GM23338 (cell line): ENCODE results near the gene PRRT1. TPM values are rescaled to one million over a fixed set of nuclear protein-coding genes. Genes with fewer than 3 reads are reported as not detected.

Source experiments
- ATAC-seq: fragments of 200-7000 bp; cut with Tn5 transposase; 3 replicates; pipeline ENCODE4 v1.9.1; 2020
- DNase-seq: peaks from one replicate; pipeline ENCODE4 v3.0.0-alpha.2; 2015; ENCODE audit warnings: low spot score
- H2AFZ ChIP-seq: fragments of 200-600 bp; sonication (generic); 2 replicates; pipeline ENCODE4 v1.8.0; 2016; ENCODE audit warnings: antibody characterized with exemption, mild to moderate bottlenecking, moderate library complexity
- H3F3A ChIP-seq: fragments of 200-600 bp; sonication (generic); replicated peaks from 2 replicates; pipeline ENCODE4 v1.8.0; 2017; ENCODE audit warnings: antibody characterized with exemption, mixed run types, low read depth
- H3K27ac ChIP-seq: fragments of 200-600 bp; sonication (generic); 2 replicates; pipeline ENCODE4 v1.6.1; 2016; ENCODE audit warnings: low read depth
- H3K27me3 ChIP-seq: fragments of 200-600 bp; sonication (generic); 2 replicates; pipeline ENCODE4 v1.8.0; 2016; ENCODE audit warnings: mild to moderate bottlenecking, mixed run types, moderate library complexity; ENCODE audit not compliant: insufficient read depth
- H3K36me3 ChIP-seq: fragments of 200-600 bp; sonication (generic); 2 replicates; pipeline ENCODE4 v1.8.0; 2016; ENCODE audit warnings: mild to moderate bottlenecking; ENCODE audit not compliant: insufficient read depth
- H3K4me1 ChIP-seq: fragments of 200-600 bp; sonication (generic); 2 replicates; pipeline ENCODE4 v1.8.0; 2016; ENCODE audit warnings: mild to moderate bottlenecking, moderate library complexity; ENCODE audit not compliant: insufficient read depth
- H3K4me2 ChIP-seq: fragments of 200-600 bp; sonication (generic); 2 replicates; pipeline ENCODE4 v1.7.1; 2017; ENCODE audit warnings: mixed run types
- H3K4me3 ChIP-seq: fragments of 200-600 bp; sonication (generic); 2 replicates; pipeline ENCODE4 v1.6.1; 2016; ENCODE audit warnings: mixed run types
- H3K79me2 ChIP-seq: fragments of 200-600 bp; sonication (generic); replicated peaks from 2 replicates; pipeline ENCODE4 v1.8.0; 2017; ENCODE audit warnings: mild to moderate bottlenecking; ENCODE audit not compliant: insufficient read depth
- H3K9me2 ChIP-seq: fragments of 200-600 bp; sonication (generic); 2 replicates; pipeline ENCODE4 v1.8.0; 2017; ENCODE audit not compliant: insufficient read depth
- H4K20me1 ChIP-seq: fragments of 200-600 bp; sonication (generic); replicated peaks from 2 replicates; pipeline ENCODE4 v1.8.0; 2017; ENCODE audit warnings: mild to moderate bottlenecking; ENCODE audit not compliant: insufficient read depth
- H3K27ac Mint-ChIP-seq: 2 replicates; pipeline ENCODE4 v1.8.0; 2020; ENCODE audit warnings: inconsistent platforms, mild to moderate bottlenecking, moderate library complexity, mixed read lengths
- H3K27me3 Mint-ChIP-seq: 3 replicates; pipeline ENCODE4 v1.8.0; 2022; ENCODE audit warnings: low read depth, mild to moderate bottlenecking, moderate library complexity, mixed read lengths, inconsistent platforms; ENCODE audit not compliant: insufficient read depth, poor library complexity
- H3K36me3 Mint-ChIP-seq: 3 replicates; pipeline ENCODE4 v1.8.0; 2021; ENCODE audit warnings: low read depth, mild to moderate bottlenecking, inconsistent platforms, moderate library complexity, mixed read lengths
- H3K4me1 Mint-ChIP-seq: 3 replicates; pipeline ENCODE4 v1.8.0; 2020; ENCODE audit warnings: mild to moderate bottlenecking, inconsistent platforms, mixed read lengths
- H3K4me3 Mint-ChIP-seq: 3 replicates; pipeline ENCODE4 v1.8.0; 2021; ENCODE audit warnings: moderate library complexity, mild to moderate bottlenecking, inconsistent platforms, mixed read lengths
- H3K9me3 Mint-ChIP-seq: 3 replicates; pipeline ENCODE4 v1.8.0; 2020; ENCODE audit warnings: moderate library complexity, mild to moderate bottlenecking, inconsistent platforms, mixed read lengths
- CREB1 ChIP-seq: fragments of 250-450 bp; sonication (Bioruptor Pico); IDR thresholded peaks from 2 replicates; pipeline ENCODE4 v1.5.0; 2020; ENCODE audit warnings: low read depth, mild to moderate bottlenecking, moderate library complexity
- EZH2 ChIP-seq: fragments of 200-600 bp; sonication (generic); IDR thresholded peaks from one replicate; pipeline ENCODE4 v1.8.0; 2017; ENCODE audit warnings: antibody characterized with exemption, mild to moderate bottlenecking, low read depth; ENCODE audit not compliant: unreplicated experiment
- EZH2phosphoT487 ChIP-seq: fragments of 200-600 bp; sonication (generic); IDR thresholded peaks from one replicate; pipeline ENCODE4 v1.8.1; 2018; ENCODE audit warnings: antibody characterized with exemption; ENCODE audit not compliant: unreplicated experiment
- JUNB ChIP-seq: IDR thresholded peaks from one replicate; pipeline ENCODE4 v1.6.1; 2016; ENCODE audit warnings: antibody characterized with exemption; ENCODE audit not compliant: unreplicated experiment
- NANOG ChIP-seq: IDR thresholded peaks from 2 replicates; pipeline ENCODE4 v1.6.1; 2016; ENCODE audit warnings: antibody characterized with exemption, borderline replicate concordance
- POLR2AphosphoS5 ChIP-seq: IDR thresholded peaks from 2 replicates; pipeline ENCODE4 v1.6.1; 2016; ENCODE audit warnings: antibody characterized with exemption, low read depth
- STAT1 ChIP-seq: IDR thresholded peaks from one replicate; pipeline ENCODE4 v1.6.1; 2016; ENCODE audit warnings: antibody characterized with exemption; ENCODE audit not compliant: unreplicated experiment
- ZNF114 ChIP-seq: fragments of 250-450 bp; sonication (Bioruptor Pico); IDR thresholded peaks from 2 replicates; pipeline ENCODE4 v1.5.0; 2020; ENCODE audit warnings: mild to moderate bottlenecking, moderate library complexity
- ZNF331 ChIP-seq: fragments of 250-450 bp; sonication (Bioruptor Pico); IDR thresholded peaks from 2 replicates; pipeline ENCODE4 v1.5.0; 2020; ENCODE audit warnings: low read depth, mild to moderate bottlenecking, moderate library complexity
- polyA plus RNA-seq: library from polyadenylated mRNA; unstranded; fragments of >200 nt; fragmentation: Nextera tagmentation; extraction: Ambion mirVana; gene quantifications from 2 replicates; pipeline ENCODE4 v1.2.1, GENCODE V29; 2016
- total RNA-seq: library from RNA; depleted of rRNA; stranded (reverse); fragments of >200 nt; shearing (Covaris generic); gene quantifications from 2 replicates; pipeline ENCODE4 v1.2.3, GENCODE V29; 2014
- TF ChIP-seq, protein P1 (sequence below): IDR thresholded peaks from 2 replicates; pipeline ENCODE4 v1.6.1; 2016; ENCODE audit warnings: antibody characterized with exemption
- TF ChIP-seq, protein P2 (sequence below), 2 experiments: fragments of 200-600 bp in 1 of 2; sonication (generic) in 1 of 2; conservative IDR thresholded peaks; 2 replicates each; pipeline versions ENCODE4 v1.5.1 to v1.6.1; 2016 to 2017; ENCODE audit warnings: antibody characterized with exemption in 2 of 2, low read depth in 2 of 2, mild to moderate bottlenecking in 2 of 2, moderate library complexity in 1 of 2
- TF ChIP-seq, protein P3 (sequence below): IDR thresholded peaks from one replicate; pipeline ENCODE4 v1.6.1; 2018; ENCODE audit warnings: antibody characterized with exemption; ENCODE audit not compliant: unreplicated experiment

The PRRT1 gene
- total and polyA plus RNA-seq, 2 experiments from 2014 or later, result 2.7 TPM; not detected in 1

DNA sequence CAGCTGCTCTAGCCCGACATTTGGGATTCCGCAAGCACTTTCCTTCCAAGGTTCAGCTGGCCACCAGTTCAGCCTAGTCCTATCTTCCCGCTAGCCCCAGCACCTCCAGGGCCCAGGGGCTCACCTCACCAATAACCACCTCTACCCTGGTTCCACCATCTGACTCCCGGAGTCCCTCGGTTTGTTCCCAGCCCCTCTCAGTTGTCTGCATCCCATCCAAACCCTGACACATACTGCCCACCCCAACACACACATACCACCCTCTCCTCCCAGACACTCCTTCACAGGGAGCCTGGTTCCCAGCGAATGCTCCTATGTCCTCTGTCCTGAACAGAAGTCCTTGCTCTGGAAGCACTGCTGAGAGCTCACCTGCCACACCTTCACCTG lies 43.0 kb downstream of the PRRT1 start (continued):
- TF ChIP-seq, protein P1, sequence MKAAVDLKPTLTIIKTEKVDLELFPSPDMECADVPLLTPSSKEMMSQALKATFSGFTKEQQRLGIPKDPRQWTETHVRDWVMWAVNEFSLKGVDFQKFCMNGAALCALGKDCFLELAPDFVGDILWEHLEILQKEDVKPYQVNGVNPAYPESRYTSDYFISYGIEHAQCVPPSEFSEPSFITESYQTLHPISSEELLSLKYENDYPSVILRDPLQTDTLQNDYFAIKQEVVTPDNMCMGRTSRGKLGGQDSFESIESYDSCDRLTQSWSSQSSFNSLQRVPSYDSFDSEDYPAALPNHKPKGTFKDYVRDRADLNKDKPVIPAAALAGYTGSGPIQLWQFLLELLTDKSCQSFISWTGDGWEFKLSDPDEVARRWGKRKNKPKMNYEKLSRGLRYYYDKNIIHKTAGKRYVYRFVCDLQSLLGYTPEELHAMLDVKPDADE, result no peak
- TF ChIP-seq EZH2phosphoT487, result no peak
- no peak for TF ChIP-seq ZNF331 (CRISPR knock-in tag)
- TF ChIP-seq EZH2, result no peak
- no peak for TF ChIP-seq NANOG
- TF ChIP-seq, protein P2, sequence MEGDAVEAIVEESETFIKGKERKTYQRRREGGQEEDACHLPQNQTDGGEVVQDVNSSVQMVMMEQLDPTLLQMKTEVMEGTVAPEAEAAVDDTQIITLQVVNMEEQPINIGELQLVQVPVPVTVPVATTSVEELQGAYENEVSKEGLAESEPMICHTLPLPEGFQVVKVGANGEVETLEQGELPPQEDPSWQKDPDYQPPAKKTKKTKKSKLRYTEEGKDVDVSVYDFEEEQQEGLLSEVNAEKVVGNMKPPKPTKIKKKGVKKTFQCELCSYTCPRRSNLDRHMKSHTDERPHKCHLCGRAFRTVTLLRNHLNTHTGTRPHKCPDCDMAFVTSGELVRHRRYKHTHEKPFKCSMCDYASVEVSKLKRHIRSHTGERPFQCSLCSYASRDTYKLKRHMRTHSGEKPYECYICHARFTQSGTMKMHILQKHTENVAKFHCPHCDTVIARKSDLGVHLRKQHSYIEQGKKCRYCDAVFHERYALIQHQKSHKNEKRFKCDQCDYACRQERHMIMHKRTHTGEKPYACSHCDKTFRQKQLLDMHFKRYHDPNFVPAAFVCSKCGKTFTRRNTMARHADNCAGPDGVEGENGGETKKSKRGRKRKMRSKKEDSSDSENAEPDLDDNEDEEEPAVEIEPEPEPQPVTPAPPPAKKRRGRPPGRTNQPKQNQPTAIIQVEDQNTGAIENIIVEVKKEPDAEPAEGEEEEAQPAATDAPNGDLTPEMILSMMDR (conservative IDR thresholded peaks at IDR 0.05; ENCODE audit: low read depth in 2 of 2), result no peak
- TF ChIP-seq, protein P3, sequence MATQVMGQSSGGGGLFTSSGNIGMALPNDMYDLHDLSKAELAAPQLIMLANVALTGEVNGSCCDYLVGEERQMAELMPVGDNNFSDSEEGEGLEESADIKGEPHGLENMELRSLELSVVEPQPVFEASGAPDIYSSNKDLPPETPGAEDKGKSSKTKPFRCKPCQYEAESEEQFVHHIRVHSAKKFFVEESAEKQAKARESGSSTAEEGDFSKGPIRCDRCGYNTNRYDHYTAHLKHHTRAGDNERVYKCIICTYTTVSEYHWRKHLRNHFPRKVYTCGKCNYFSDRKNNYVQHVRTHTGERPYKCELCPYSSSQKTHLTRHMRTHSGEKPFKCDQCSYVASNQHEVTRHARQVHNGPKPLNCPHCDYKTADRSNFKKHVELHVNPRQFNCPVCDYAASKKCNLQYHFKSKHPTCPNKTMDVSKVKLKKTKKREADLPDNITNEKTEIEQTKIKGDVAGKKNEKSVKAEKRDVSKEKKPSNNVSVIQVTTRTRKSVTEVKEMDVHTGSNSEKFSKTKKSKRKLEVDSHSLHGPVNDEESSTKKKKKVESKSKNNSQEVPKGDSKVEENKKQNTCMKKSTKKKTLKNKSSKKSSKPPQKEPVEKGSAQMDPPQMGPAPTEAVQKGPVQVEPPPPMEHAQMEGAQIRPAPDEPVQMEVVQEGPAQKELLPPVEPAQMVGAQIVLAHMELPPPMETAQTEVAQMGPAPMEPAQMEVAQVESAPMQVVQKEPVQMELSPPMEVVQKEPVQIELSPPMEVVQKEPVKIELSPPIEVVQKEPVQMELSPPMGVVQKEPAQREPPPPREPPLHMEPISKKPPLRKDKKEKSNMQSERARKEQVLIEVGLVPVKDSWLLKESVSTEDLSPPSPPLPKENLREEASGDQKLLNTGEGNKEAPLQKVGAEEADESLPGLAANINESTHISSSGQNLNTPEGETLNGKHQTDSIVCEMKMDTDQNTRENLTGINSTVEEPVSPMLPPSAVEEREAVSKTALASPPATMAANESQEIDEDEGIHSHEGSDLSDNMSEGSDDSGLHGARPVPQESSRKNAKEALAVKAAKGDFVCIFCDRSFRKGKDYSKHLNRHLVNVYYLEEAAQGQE, result no peak

DNA sequence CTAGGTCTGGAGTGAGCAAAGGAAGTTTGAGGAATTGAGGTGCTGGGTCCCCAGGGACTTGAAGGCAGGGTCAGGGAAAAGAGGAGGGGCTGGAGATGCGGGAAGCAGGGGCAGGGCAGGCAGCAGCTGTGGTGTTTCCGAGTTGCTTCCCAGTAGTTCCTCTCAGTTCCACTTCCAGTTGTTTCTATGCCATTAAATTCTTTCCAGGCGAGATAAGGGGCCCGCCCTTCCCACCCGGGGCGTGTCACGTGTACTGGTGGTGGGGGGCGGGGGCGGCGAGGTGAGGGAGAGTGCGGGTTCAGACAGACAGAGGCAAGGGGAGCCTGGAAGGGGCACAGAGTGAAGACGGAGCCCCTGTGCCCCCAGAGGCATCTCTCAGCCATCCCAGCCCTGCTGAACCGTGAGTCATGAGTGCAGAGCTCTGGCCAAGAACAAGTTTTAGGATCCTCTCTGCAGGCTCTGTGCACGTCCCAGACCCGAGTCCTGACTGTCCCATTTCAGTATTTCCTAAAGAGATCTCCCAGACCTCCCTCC lies 43.6 kb downstream of the PRRT1 start:
- H3K36me3 Mint-ChIP-seq, result no peaks in the 10 kb centered on the region; the same call in 2 of the 3 replicates
- Histone ChIP-seq H3K27me3 (peaks cover 8% of the 10 kb centered on the region; the same call in 1 of the 2 replicates), H3K27ac (no peak overlapping the region), H4K20me1 (no peaks in the 10 kb centered on the region; the same call in none of the 2 replicates), H3K9me2 (no peaks in the 10 kb centered on the region; the same call in 1 of the 2 replicates), H3K4me2 (peak overlapping the region; percentile 68), H3K79me2 (no peaks in the 10 kb centered on the region), H3F3A (no peaks in the 10 kb centered on the region), H3K36me3 (no peaks in the 10 kb centered on the region), H3K4me1 (peaks cover 13% of the 10 kb centered on the region; the same call in 1 of the 2 replicates), H2AFZ (no peak overlapping the region), H3K4me3 (peak overlapping the region; percentile 41; the same call in 1 of the 2 replicates)
- peak overlapping the region; percentile 45 for H3K4me3 Mint-ChIP-seq
- peaks cover 22% of the 10 kb centered on the region for H3K27me3 Mint-ChIP-seq
- peak; percentile 56 for DNase-seq
- peaks cover 21% of the 10 kb centered on the region for H3K4me1 Mint-ChIP-seq
- no peak overlapping the region for H3K27ac Mint-ChIP-seq
- peak; percentile 49 for ATAC-seq
- H3K9me3 Mint-ChIP-seq, result peaks cover 2% of the 10 kb centered on the region; the same call in 1 of the 3 replicates
- no peak for TF ChIP-seq STAT1
- TF ChIP-seq POLR2AphosphoS5, result no peak
- TF ChIP-seq CREB1 (CRISPR knock-in tag), result no peak
- no peak for TF ChIP-seq ZNF114 (CRISPR knock-in tag)
- TF ChIP-seq NANOG, result no peak
- TF ChIP-seq JUNB, result no peak
- TF ChIP-seq EZH2, result no peak
- no peak for TF ChIP-seq ZNF331 (CRISPR knock-in tag)
- no peak for TF ChIP-seq EZH2phosphoT487
